ENCODE measurements around the gene NAA15.

NAA15 gene

GRCh38 chr4:139266583-139267257 lies 34.6 kb upstream of the NAA15 start:
- peak overlapping the region; percentile 31 for H3K4me3 ChIP-seq (ENCODE audit: low read depth, low read length)
- no peak for TF ChIP-seq CTCF (IDR thresholded peaks at IDR 0.05; ENCODE audit: low read depth, low read length, missing control alignments)
- DNase-seq (ENCODE audit: low read depth) = no peak
- in situ Hi-C loops (cut with HindIII; ENCODE audit: low sequenced_read_pairs) = no loop called here

- TF ChIP-seq CTCF (IDR thresholded peaks at IDR 0.05; ENCODE audit: low read depth, low read length, missing control alignments) = no peak
- in situ Hi-C loops (cut with HindIII; ENCODE audit: low sequenced_read_pairs) = no loop called here
- no peak for DNase-seq (ENCODE audit: low read depth)
- no peak overlapping the region for H3K4me3 ChIP-seq (ENCODE audit: low read depth, low read length)
Observed at GRCh38 chr4:139267301-139267700, 34.0 kb upstream of the NAA15 start.

- in situ Hi-C loops (cut with HindIII; ENCODE audit: low sequenced_read_pairs) = no loop called here
- no peak for TF ChIP-seq CTCF (IDR thresholded peaks at IDR 0.05; ENCODE audit: low read depth, low read length, missing control alignments)
- H3K4me3 ChIP-seq (ENCODE audit: low read depth, low read length) = no peak overlapping the region
- no peak for DNase-seq (ENCODE audit: low read depth)
Observed at GRCh38 chr4:139273835-139274234, 27.5 kb upstream of the NAA15 start.

- no peak overlapping the region for H3K4me3 ChIP-seq (ENCODE audit: low read depth, low read length)
- in situ Hi-C loops (cut with HindIII; ENCODE audit: low sequenced_read_pairs) = no loop called here
- no peak for DNase-seq (ENCODE audit: low read depth)
- no peak for TF ChIP-seq CTCF (IDR thresholded peaks at IDR 0.05; ENCODE audit: low read depth, low read length, missing control alignments)
Observed at GRCh38 chr4:139274790-139275189, 26.5 kb upstream of the NAA15 start.

GRCh38 chr4:139275281-139275735 lies 26.0 kb upstream of the NAA15 start:
- H3K4me3 ChIP-seq (ENCODE audit: low read depth, low read length) = no peak overlapping the region
- no peak for DNase-seq (ENCODE audit: low read depth)
- TF ChIP-seq CTCF (IDR thresholded peaks at IDR 0.05; ENCODE audit: low read depth, low read length, missing control alignments) = no peak
- in situ Hi-C loops (cut with HindIII; ENCODE audit: low sequenced_read_pairs) = no loop called here

- no peak for DNase-seq (ENCODE audit: low read depth)
- in situ Hi-C loops (cut with HindIII; ENCODE audit: low sequenced_read_pairs) = no loop called here
- TF ChIP-seq CTCF (IDR thresholded peaks at IDR 0.05; ENCODE audit: low read depth, low read length, missing control alignments) = no peak
Observed at GRCh38 chr4:139278485-139278884, 22.8 kb upstream of the NAA15 start.

More at GRCh38 chr4:139278485-139278884, 22.8 kb upstream of the NAA15 start:
- peak overlapping the region; percentile 48 for H3K4me3 ChIP-seq (ENCODE audit: low read depth, low read length)
